ENCODE data around the gene B3GNT2.
"Not testable (repeated sequence)": the region's sequence is repeated elsewhere in the genome, so short reads cannot be mapped to it uniquely, and the experiment has no call there.

B3GNT2 gene

DNA sequence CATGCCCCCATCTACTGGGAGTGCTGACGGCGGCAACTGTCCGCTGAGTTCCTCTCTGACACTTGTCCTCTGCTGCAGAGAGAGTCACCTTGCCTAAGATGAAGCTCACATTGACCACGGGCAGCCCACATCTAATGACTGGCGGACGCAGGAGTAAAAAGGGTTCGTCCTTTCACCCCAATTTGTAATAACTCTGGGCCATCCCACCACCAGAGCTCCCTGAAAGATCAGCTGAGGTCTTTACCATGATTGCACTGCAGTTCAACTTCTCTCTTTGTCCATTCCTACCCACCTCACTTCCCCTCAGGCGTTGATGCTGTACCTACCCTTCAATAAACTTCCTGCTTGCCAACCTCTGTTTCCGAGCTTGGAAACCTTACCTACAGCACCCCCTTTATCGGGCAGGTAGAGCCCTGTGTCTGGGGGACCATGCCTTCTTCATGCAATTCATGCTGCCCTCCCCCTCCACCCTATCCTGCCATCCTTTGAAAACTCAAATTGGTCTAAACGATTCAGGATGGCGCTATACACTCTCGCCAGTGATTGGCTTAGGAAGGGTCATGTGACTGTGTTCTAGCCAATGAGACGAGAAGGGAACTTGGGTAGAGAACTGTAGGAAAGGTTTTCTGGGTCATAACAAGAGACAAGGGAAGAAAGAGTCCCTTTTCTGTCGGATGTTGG is 10.3 kb upstream of the B3GNT2 start:
- DNase-seq (ENCODE audit: low read depth), result no peak

DNA sequence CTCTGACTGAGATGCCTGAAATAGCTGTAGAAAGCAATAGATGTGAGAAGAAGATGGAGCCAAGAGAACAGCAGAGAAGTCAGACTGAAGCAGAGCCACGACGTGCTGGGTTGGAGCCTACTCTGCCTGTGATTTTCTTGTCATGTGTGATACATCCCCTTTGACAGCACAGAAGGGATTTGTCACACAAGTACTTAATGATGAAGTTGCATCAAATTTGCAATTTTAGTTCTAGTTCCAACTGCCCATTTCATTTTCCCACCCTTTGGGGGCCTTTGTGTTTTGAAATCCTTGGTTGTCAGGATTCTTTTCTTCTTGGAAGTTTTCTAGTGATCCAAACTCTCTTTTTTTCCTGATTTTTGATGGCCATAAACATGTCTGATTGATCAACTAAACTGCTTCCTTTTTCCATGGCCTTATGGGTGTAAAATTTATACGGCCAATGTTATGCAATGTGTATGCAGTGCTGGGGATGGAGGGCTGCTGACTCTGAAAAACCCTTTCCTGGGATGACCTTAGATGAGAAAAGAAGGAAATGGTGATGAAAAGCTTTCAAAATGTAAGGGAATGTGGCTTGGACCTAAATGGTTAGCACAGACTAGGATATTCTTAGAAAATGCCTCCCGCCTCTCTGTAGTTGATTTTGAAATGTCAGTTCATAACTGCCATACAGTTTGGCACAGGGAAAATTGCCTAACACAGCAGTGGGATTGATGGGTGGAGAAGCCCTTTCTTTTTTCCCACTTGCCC is 9.6 kb upstream of the B3GNT2 start:
- DNase-seq (ENCODE audit: low read depth), result no peak

DNA sequence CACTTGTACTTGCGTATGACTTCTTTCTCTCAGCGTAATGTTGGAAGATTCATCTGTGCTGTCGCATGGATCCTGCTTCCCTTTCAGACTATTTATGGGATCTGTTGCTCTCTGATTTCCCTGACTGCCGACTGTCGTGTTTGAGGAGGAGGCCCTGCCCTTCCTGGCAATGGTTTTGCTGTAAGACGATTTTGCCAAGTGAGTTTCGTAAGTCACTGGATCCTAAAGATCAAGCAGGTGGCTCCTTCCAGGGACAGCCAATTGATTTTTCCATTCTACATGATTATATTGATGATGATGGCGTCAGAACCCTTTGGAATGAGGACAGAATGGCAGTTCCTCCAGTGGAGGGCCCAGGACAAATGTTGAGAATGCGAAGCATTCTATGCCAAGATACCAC is 8.7 kb upstream of the B3GNT2 start:
- no peak for DNase-seq (ENCODE audit: low read depth)

DNA sequence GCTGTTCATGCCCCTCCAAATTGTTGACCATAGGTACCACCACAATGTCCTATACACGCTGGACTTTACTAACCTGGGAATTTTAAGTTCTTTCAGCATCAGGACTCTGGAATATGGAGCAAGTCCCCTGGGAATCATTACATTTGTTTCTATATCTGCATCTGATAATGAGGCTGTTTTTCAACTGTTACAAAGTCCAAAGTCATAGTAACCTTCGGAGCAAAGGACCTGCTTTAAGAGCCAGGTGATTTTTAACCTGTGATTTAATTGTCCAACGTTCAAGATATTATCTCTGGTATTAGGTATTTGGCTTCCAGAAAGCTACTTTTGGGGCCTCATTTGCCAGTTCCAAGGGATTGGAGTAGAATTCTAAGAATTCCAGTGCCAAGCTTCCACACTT is 7.5 kb upstream of the B3GNT2 start:
- no peak for DNase-seq (ENCODE audit: low read depth)

DNA sequence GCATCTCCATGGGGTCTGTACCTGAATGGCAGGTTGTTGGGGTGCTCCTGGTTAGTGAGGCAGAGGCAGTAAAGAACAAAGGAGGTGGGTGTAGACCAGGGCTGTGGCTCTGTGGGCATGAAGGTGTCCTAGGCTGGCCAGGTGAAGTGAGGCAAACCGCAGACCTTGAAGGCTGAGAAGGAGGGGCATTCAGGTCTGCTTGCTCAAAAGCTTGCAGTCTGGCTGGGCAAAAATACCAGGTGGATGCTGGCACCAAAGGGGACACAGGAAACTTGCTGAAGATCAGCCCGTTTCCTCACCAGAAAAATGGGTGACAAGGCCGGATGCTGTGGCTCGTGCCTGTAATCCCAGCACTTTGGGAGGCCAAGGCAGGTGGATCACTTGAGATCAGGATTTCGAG is 6.7 kb upstream of the B3GNT2 start:
- no peak for DNase-seq (ENCODE audit: low read depth)

DNA sequence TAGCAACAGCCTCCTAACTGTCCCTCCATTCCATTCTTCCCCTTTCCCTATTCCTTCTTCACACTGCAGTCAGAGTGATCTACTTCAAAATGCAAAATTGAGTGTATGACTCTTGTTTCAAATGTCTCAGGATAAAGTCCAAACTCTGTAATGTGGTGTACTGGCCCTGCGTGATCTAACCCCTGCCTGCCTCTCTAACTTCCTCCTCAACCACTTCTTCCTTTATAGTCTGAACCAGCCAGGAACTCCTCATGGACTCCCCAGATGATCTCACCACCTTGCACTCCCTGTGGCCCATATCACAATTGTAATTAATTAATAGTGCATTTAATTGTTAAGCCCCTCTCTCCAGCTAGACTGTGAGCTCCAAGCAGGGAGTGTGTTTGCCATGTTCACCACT is 3.1 kb upstream of the B3GNT2 start:
- no peak for DNase-seq (ENCODE audit: low read depth)

DNA sequence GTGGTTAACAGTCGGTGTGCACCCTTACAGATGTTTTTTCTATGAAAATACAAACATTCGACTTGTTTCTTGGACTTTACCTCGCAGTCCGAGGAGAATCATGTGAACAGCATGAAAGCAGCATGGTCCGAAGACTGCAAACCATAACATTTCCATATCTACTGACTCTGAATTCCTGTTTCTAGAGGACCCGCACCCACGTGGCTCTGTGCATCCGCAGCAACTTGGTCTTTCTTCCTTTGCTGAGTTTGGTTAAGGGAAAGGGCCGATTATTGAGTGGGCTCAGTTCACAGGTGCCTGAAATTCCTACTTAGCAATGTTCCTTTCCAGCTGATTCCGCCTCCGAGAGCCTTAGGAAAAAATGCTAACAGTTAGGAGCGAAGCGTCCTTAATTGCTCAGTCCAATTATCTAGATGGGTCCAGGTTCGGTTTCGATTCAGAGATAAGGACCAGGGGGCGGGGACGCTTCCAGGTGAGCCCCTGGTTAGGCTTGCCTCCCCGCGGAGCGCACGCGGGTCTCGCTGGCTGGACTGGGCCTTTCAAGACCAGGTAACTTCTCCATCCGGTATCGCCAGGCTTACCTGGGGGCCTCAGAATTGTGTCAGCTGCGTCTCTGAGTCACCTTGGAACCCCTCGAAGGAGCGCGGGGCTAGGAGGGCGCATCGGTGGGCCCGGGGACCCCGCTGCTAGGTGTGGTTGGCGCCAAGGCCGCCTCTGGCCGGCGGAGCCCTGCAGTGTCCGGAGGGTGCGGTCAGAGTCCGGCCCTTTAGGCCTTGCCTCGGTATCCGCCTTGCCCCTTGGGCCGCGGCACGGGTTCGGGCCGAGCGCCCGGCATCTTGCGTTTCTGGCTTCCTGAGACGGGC is 1.1 kb upstream of the B3GNT2 start:
- no peak for DNase-seq (ENCODE audit: low read depth)

DNA sequence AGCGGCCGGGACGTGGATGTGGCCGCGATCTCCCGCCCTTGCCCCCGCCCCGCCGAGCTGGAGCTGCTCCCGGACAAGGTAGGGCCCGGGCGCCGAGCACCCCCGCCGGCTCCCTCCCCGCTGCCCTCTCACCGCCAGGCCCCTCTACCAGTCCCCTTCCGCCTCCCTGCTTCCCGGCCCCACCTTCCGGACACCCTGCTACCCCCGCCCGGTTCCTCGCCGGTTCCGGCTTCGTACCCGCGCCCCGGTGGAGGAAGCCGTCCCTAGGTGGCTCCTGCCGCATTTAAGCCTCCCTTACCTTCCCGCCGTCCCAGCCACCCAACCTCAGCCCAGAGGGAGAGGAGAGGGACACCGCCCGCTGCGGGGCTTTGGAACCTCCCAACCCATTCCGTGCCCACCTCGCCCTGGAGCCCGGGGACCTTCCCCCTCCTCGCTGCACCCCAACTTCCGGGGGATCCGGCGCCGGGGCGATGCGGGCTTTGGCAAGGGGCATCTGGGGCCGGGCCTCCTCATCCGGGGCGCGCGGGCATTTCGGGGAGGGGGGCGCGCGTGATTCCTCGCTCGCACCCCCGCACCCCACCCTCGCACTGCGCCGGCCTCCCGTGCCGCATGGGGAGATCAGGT is 475 bp downstream of the B3GNT2 start:
- DNase-seq (ENCODE audit: low read depth), result peak; percentile 20

DNA sequence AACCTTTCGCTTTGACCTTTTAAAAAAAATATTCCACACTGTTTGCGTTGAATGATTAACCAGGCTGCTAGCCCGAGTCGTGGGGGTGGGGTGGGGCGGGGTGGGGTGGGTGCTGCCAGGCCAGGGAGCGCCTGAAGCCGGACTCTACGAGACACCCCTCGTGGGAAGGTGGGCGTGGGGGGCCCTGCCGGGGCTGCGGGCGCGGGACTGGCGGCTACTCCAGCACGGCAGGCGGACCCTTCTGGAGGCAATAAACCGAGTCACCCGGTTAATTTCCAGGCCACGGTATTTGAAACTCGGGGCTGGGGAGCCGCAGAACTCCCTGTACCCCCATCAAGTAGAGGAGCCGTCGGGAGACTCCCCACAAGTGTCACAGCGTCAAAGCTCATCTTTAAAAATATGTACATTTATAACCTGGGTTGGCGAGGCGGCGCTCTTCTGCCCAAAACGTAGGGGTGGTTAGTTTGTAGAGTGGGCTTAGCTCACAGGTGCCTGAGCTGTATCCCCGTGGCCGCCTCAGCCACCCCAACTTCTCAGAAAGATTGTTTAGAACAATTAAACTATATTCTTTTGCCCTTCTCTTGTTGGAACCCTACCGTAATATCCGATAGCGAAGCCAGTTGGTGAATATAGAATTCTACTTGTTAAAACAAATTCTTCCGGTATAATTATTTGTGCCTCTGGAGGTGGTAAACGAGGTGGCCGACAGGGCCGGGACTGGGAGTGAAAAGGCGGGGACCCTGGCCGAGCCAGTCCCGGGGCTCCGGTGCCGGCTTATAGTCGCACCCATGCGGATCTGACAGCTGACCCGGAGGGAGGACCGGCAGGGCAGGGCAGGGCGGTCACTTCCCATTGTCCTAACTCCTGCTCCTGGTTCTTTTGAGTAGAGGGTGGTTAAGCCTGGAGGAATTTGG is 1.4 kb downstream of the B3GNT2 start:
- peak; percentile 14 for DNase-seq (ENCODE audit: low read depth)

DNA sequence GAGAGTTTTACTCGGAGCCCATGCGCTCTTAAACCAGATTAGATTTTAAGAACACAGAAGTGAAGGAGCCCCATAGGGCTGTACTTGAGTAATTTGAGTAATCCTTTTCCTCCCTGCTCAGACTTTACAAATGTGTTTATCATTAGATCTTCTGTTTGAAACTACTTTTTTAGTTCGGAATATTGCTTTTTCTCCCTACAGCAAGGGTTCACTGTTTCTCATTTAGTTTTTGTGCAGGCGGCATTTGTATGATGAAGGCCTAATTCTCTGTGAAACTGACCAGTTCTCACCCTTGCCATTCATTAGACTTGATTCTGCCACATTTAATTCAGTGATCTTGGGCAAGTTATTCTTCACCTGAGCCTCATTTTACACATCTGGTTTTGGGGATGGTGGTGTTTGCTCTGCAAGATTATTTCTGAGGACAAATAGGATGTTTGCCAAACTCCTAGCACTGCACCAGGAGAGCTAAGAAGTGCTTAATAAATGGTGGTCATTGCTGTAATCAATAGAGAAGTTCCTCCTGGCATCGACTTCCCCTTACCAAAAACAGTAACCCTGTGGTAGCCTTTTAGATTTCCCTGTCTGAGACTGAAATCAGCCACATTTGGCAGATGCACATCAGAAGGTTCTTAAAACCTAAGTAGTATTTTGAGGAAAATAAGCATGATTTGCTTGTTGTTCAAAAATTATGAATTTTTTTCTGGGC is 2.2 kb downstream of the B3GNT2 start:
- no peak for DNase-seq (ENCODE audit: low read depth)

DNA sequence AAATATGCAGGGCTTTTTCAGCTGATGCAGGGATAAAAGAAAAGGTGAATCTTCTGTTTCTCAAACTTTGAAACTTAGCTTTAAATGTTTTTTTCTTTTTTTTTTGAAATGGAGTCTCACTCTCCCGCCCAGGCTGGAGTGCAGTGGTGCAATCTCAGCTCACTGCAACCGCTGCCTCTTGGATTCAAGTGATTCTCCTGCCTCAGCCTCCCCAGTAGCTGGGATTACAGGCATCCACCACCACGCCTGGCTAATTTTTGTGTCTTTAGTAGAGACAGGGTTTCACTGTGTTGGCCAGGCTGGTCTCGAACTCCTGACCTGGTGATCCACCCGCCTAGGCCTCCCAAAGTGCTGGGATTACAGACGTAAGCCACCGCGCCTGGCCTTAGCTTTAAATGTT is 2.9 kb downstream of the B3GNT2 start:
- not testable (repeated sequence) for DNase-seq (ENCODE audit: low read depth)

DNA sequence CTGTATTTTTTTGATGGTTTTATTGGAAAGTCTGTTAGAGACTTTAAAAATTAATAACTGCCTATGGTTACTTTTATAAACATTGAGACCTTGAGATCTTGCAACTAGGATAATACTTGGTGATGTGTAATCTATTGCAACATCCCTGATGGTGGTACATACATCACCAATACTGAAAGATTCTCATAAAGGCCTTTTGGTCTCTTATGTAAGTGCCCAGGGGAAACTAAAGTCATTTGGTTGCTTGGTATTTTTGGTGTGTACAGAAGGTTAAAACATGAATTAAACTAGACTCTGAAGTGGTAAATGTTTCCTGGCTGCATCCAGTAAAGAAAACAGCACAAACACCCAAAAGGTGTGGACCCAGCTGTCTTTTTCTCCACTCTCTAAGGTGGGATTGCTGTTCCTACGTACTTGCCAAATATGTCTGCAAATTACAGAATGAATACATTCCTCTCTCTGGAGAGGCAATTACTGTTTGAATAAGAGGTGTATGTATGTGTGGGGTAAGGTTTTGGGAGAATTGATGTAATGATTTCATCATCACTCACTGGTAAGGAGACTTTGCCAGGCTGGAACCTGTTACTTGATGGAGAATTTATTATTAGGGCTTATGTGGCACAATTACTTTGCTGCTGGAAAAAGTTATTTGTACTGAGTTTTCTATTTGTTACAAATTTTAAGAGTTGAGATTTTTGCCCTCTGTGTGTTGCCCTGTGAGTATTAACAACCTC is 3.6 kb downstream of the B3GNT2 start:
- DNase-seq (ENCODE audit: low read depth), result no peak

DNA sequence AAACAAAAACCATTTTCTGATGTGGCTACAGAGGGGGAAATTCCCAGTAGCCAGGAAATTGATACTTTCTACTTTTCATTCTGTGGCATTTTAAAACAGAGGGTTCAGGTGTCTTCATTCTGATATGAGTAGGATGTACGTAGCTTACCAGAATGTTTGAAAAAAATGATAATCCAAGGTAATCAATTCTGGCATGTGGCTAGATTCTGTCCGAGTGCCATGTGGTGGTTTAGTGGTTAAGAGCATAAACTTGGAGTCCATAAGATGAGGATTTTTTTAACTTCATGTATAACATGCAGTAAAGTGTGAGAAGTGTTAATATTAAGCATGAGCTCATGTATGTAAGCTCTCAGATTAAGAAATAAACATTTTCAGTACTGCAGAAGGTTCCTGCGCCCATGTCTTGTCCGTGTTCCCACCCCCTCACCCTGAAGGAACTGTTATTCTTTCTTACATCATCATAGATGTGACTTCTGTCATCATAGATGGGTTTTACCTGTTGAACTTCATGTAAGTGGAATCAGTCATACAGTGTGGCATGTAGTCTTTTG is 4.5 kb downstream of the B3GNT2 start:
- DNase-seq (ENCODE audit: low read depth), result no peak

DNA sequence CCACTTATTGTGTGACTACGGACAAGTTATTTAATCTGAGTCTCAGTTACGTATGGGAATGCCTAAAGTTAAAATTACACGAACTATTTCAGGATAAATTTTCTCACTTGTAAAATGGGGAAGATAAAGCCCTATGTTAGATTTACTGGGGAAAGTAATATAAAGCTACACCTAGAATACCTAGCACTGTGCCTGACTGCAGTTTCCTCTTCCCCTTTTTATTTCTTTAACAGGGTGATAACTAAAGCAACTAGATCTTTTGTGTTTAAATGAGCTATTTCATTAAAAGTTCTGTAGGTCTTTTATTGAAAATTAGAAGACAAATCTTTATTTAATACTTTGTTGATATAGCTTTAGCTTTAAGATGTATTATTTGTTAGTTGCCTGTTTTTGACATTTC is 5.0 kb downstream of the B3GNT2 start:
- no peak for DNase-seq (ENCODE audit: low read depth)

DNA sequence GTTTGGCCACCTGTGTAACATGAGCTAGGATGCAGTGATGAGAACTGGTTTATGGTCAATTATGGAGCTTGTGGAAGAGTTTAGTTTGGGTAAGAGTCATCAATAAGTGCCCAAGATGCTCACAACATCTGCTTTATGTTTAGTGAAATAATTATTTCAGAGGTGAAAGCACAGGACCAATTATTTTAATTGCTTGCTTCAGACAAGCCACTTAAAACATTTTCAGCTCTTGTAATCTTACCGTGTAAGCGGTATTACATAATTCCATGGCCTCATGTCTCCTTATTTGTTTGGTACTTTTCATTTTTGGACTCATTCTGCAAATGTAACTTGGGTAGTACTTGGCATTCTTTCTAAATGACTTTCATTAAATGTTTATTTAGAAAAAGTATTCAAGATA is 5.4 kb downstream of the B3GNT2 start:
- no peak for DNase-seq (ENCODE audit: low read depth)

DNA sequence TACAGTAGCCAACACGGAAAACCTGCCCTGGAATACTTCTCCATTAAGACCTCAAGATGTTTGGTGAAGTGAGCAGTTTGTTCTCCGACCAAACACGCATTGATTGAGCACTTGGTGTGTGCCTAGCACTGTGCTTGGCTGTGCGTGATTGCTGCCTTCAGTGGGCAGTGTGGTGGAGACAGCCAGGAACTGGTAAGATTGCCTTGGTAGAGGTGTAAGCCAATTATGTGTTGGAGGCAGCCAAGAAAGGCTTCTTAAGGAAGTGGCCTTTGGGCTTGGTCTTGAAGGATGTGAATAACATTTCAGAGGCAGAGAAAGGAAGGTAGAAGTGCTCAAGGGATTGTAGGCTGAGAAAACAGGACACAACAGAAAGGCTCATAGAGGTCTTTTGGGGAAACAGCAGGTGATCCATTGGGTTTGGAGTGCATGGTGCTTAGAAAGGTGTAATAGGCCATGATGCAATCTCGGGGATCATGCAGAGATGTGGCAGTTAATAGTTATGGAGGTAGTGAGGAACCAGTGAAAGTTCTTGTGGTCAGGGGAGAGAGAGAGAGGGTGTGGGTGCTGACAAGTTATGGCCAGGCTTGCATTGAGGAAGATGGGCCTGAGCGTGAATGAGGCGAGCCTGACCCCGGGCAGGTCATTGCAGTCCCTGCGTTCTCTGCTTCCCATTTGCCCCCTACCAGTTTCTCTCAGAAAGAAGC is 6.3 kb downstream of the B3GNT2 start:
- DNase-seq (ENCODE audit: low read depth), result no peak

DNA sequence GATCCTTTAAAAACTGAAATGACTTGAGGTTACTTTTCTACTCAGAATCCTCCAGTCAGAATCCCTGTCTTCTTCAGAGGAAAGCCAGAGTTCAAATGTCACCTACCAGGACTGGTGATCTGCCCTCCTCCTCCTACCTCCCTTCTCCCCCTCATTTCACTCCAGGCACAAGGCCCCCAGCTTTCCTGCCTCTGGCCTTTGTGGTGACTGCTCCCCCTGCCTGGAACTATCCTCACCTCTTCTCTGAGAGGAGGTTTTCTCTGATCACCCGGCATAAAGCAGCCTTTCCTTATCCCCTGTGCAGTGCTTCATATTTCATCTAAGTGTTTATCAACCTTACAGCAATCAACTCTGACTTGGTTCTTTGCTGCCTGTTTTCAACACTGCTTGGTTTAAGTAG is 6.8 kb downstream of the B3GNT2 start:
- no peak for DNase-seq (ENCODE audit: low read depth)

DNA sequence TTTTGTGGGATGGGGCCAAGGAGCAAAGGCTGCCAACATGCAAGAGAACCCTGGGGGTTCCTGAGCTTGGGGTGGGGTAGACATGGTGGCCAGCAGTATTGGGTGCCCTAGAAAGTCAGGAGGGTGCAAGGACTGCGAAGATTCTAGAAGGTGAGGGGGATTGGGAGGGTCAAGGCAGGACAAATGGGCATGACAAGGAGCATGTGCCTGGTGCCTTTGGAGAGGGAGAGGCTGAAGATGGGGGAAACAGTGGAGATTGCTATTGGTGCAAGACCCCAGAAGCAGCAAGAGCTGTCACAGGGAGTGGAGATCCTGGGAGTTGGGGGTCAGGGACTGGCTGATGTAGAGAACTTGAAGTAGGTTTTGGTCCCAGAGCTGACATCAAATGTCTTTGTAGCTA is 7.5 kb downstream of the B3GNT2 start:
- no peak for DNase-seq (ENCODE audit: low read depth)

DNA sequence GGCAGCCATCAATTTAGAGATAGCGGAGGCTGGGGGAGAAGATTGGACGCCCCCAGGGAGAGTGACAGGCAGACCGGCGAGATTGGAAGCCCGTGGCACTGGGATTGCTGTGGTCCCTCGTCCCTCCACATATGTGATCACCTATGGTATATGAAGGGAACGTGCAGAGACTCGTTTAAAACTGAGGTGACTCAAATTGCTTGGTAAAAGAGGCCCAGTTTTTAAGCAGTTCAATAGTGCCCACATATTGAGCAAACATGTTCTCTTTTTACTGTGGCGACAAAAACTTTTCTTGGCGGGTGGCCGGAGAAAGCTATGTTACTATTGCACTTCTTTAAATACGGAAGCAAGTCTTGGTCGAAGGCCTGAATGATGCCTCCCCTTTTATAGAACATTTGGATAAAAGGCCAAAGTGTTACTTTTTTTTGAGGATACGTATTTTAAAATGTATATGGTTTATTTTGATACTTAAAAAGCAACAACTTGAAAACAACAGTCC is 9.1 kb downstream of the B3GNT2 start:
- DNase-seq (ENCODE audit: low read depth), result no peak
